Urinary bladder (tissue), 4 donors: ENCODE data around the gene IFNL4. TPM values are rescaled to one million over a fixed set of nuclear protein-coding genes. Genes with fewer than 3 reads are reported as not detected.
"Not testable (repeated sequence)": the region's sequence is repeated elsewhere in the genome, so short reads cannot be mapped to it uniquely, and the experiment has no call there.

Experiments used
- DNase-seq: peaks from one replicate; pipeline ENCODE4 v3.0.0-alpha.2; 2015; ENCODE audit errors: extremely low spot score
- H3K27ac ChIP-seq: one replicate; pipeline ENCODE4 v1.5.1; 2013; ENCODE audit warnings: low read depth, mild to moderate bottlenecking, moderate library complexity
- H3K36me3 ChIP-seq: one replicate; pipeline ENCODE4 v1.6.1; 2013; ENCODE audit warnings: mild to moderate bottlenecking, moderate library complexity; ENCODE audit not compliant: insufficient read depth
- H3K4me1 ChIP-seq: one replicate; pipeline ENCODE4 v1.6.1; 2013; ENCODE audit warnings: mild to moderate bottlenecking, moderate library complexity; ENCODE audit not compliant: insufficient read depth
- H3K4me3 ChIP-seq: one replicate; pipeline ENCODE4 v1.5.1; 2013; ENCODE audit warnings: low read depth, low read length
- WGBS: extraction: QIAGEN DNeasy Blood & Tissue Kit; methylation state at CpG from one replicate; pipeline ENCODE4 v1.1.7; 2013; 5-methylcytosine and 5-hydroxymethylcytosine counted together
- polyA plus RNA-seq: library from polyadenylated mRNA; stranded (reverse); fragments of 200-250 nt; gene quantifications from one replicate; pipeline ENCODE4 v1.2.3, GENCODE V29; 2013
- total RNA-seq: library from RNA; depleted of rRNA; stranded (reverse); fragments of >200 nt; gene quantifications from one replicate; pipeline ENCODE4 v1.2.3, GENCODE V29; 2014
- donor health status: healthy with polysubstance abuse.
- donor health status: healthy.

IFNL4 gene
- total and polyA plus RNA-seq, 2 donors = not detected

- no peaks in the 10 kb centered on the region for H3K36me3 ChIP-seq
- WGBS = 57% methylated on average over 5 of the region's 5 CpGs
- H3K4me1 ChIP-seq = no peaks in the 10 kb centered on the region
- no peak for DNase-seq
- no peak overlapping the region for H3K4me3 ChIP-seq
- no peak overlapping the region for H3K27ac ChIP-seq
Observed at GRCh38 chr19:39251081-39251480, 2.4 kb upstream of the IFNL4 start.

DNA sequence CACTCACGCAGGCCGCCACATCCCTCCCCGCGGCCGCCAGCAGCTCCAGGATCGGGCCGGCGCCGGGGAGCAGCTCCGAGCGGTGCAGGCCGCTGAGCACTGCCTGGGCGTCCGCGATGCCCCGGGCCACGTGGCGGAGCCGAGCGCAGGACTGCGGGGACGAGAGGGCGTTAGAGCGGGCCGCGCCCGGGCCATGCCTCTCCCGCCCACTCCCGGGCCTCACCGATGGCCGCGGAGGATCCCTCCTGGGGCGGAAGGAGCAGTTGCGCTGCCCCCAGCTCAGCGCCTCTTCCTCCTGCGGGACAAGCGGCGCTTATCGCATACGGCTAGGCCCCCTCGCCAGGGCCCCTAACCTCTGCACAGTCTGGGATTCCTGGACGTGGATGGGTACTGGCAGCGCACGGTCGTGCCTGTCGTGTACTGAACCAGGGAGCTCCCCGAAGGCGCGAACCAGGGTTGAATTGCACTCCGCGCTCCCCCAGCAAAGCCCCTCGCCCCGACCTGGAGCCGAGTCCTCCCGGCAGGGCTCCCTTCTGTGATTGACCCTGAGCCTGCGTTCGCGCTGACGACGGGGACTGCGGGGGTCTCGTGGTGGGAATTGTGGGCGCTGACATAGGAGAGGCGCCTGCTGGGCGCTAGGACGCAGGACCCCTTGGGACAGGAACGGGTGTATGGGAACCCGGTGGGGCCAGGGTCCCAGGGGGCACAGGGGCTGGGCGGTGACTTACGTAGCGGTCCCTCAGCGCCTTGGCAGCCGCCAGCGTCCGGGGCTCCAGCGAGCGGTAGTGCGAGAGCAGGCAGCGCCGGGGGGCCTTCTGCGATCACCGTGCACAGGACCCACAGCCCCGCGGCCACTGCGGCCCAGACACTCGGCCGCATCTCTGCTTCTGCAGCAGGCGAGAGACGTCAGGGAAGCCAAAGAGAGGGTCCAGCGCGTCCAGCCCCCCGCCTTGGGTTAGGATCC lies 673 bp downstream of the IFNL4 start:
- Histone ChIP-seq H3K4me3 (no peak overlapping the region), H3K4me1 (no peaks in the 10 kb centered on the region), H3K27ac (no peak overlapping the region), H3K36me3 (no peaks in the 10 kb centered on the region)
- WGBS = 9% methylated on average over 92 of the region's 92 CpGs
- DNase-seq = no peak

DNA sequence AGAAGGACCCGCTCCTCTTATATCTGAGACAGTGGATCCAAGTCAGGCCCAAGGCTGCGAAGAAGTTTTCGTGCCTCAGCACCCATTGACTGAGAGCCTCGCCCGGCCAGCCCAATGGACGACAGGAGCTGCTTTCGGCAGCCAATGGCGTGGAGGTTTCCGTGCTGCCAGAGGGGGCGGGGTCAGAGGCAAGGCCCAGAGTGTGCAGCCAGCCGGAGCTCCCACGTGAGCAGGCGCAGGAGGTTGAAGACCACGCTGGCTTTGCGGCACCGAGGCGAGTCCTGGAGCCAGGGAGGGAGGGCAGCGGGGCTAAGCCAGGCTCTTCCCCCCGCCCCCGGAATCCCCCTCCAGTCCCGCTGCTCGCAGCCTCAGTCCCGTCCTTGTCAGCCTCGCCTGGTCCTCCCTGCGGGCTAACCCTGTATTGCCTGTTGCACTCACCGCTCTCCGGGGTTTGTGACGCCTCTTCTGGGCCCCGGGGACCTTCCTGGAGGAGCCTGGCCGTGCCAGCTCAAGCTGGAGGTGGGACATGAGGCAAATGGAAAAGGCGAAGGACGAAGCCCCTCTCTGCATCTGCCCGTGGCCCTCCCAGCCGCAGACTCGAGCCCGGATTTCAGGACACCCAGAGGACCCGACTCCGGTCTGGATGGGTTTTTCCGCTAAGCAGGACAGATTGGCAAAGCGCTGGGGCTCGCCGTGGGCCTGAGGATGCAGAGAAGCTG lies 1.5 kb downstream of the IFNL4 start:
- no peak for DNase-seq
- Histone ChIP-seq H3K4me3 (no peak overlapping the region), H3K4me1 (no peaks in the 10 kb centered on the region), H3K27ac (no peak overlapping the region), H3K36me3 (no peaks in the 10 kb centered on the region)
- WGBS = 17% methylated on average over 42 of the region's 42 CpGs

GRCh38 chr19:39245166-39245565 lies 3.5 kb downstream of the IFNL4 start:
- not testable (repeated sequence) for DNase-seq, H3K36me3 ChIP-seq, H3K4me1 ChIP-seq, H3K27ac ChIP-seq, H3K4me3 ChIP-seq
- no CpG with 5 or more reads among the region's 1 CpG for WGBS

DNA sequence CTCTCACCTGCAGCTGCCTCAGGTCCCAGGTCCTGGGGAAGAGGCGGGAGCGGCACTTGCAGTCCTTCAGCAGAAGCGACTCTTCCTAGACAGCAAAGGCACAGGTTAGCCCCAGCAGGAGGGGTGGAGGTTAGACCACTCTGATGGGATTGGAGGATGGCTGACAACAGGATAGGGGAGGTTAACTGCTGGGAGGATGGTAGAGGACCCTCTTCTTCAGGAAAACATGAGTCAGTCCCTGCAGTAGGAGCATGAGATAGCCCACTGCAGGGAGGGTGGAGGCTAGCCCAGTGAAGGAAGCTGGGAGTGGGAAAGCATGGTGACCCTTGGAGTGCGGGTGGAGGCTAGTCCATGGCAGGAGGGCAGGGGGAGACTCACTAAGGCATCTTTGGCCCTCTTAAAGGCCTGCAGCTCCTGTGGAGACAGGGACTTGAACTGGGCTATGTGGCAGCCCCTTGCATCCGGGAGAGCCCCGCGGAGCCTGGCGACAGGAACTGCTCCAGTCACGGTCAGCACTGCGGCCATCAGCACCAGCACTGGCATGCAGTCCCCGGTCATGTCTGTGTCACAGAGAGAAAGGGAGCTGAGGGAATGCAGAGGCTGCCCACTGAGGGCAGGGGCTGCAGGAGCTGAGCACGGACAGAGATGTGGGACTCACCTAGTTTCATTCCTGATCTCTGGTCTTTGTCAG lies 4.1 kb downstream of the IFNL4 start, which contains the start of gene IFNL3:
Gene IFNL3 (minus strand): TSS at position 597 of the 691 bp plus-strand sequence. CDS start 39 bp downstream, at position 558.
- not testable (repeated sequence) for H3K36me3 ChIP-seq, DNase-seq, H3K4me1 ChIP-seq, H3K27ac ChIP-seq, H3K4me3 ChIP-seq
- WGBS = 75% methylated on average over 12 of the region's 12 CpGs

DNA sequence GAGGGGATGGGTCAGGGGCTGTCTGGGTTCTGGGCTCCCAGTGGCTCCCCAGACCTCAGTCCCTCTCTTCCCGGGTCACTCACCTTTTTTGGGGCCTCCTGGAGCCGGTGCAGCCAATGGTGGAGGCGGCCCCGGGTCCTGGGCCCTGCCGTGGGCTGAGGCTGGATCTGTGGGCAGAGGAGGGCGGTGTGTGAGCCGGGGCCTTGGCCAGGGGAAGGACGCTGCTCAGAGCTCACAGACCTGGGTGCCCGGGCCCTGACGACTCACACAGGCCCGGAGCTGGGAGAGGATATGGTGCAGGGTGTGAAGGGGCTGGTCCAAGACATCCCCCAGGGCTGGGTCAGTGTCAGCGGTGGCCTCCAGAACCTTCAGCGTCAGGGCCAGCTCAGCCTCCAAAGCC lies 4.9 kb downstream of the IFNL4 start:
- H3K4me3 ChIP-seq, H3K4me1 ChIP-seq, DNase-seq, H3K27ac ChIP-seq, H3K36me3 ChIP-seq: not testable (repeated sequence)
- 78% methylated on average over 13 of the region's 13 CpGs for WGBS

- WGBS = 90% methylated on average over 7 of the region's 7 CpGs
- no peak for DNase-seq
- no peak overlapping the region for H3K27ac ChIP-seq
Observed at GRCh38 chr19:39240421-39240820, 8.2 kb downstream of the IFNL4 start.

DNA sequence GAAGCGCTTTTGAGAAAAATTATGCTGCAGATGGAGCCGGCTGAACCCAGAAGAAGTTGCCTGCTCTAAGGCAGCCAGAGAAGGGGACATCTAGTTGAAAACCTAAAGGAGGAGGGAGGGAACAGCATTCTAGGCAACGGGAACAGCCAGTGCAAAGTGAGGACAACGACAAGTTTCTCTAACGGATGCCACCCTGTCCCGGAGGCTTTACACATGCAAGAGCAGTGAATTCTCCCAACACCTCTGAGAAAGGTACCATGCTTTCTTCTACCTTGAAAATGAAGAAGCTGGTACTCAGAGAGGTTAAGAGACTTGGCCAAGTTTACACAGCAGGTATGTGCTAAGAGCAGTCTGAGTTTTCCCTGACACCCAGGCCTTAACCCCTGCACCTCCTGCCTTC lies 9.7 kb downstream of the IFNL4 start:
- Histone ChIP-seq H3K27ac (no peak overlapping the region), H3K4me3 (no peak overlapping the region), H3K4me1 (no peaks in the 10 kb centered on the region), H3K36me3 (no peaks in the 10 kb centered on the region)
- no peak for DNase-seq
- 87% methylated on average over 6 of the region's 6 CpGs for WGBS

More at GRCh38 chr19:39240421-39240820, 8.2 kb downstream of the IFNL4 start:
- Histone ChIP-seq H3K4me1 (no peaks in the 10 kb centered on the region), H3K36me3 (no peaks in the 10 kb centered on the region), H3K4me3 (no peak overlapping the region)

DNA sequence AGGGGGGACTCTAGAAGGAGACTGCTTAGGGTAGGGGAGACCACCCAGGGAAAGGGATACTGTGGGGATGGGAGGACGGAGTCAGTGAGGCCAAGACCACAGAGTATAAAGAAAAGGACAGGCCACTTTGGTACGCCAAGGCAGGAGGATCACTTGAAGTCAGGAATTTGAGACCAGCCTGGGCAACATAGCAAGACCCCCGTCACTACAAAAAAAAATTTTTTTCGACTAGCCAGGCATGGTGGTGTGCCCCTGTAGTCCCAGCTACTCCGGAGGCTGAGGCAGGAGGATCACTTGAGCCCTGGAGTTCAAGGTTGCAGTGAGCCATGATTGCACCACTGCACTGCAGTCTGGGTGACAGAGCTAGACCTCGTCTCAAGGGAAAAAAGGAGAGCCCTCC lies 10.4 kb downstream of the IFNL4 start:
- Histone ChIP-seq H3K27ac (no peak overlapping the region), H3K4me1 (no peaks in the 10 kb centered on the region), H3K4me3 (no peak overlapping the region), H3K36me3 (no peaks in the 10 kb centered on the region)
- 78% methylated on average over 6 of the region's 6 CpGs for WGBS
- DNase-seq = no peak

- WGBS = 38% methylated on average over 22 of the region's 22 CpGs
- no peaks in the 10 kb centered on the region for H3K4me1 ChIP-seq
- DNase-seq = no peak
- H3K36me3 ChIP-seq = no peaks in the 10 kb centered on the region
- no peak overlapping the region for H3K4me3 ChIP-seq
- H3K27ac ChIP-seq = no peak overlapping the region
Observed at GRCh38 chr19:39237200-39238184, 11.2 kb downstream of the IFNL4 start.

DNA sequence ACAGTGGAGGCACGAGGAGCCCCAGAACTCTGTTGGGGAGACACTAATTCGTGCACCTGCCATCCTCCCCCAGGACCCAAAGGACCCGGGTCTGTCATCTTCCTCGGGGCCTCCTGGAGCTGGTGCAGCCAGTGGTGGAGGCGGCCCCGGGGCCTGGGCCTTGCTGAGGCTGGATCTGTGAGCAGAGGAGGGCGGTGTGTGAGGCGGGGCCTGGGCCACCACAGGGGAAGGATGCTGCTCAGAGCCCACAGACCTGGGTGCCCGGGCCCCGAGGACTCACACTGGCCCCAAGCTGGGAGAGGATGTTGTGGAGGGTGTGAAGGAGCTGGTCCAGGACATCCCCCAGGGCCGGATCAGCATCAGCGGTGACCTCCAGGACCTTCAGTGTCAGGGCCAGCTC lies 12.1 kb downstream of the IFNL4 start:
- Histone ChIP-seq H3K4me1 (no peaks in the 10 kb centered on the region), H3K36me3 (no peaks in the 10 kb centered on the region), H3K4me3 (no peak overlapping the region), H3K27ac (no peak overlapping the region)
- no peak for DNase-seq
- WGBS = 69% methylated on average over 12 of the region's 12 CpGs

DNA sequence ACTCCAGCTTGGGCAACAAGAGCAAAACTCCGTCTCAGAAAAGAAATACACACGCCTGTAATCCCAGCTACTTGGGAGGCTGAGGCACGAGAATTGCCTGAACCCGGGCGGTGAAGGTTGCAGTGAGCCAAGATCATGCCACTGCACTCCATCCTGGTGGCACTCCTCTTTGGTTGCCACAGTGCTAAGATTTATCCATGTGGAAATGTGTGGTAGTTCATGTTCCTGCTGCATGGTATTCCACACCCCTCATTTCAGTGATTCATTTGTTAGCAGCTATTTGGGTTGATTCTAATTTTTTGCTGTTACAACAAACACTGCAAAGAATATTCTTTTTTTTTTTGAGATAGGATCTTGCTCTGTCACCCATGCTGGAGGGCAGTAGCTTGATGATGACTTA lies 15.9 kb downstream of the IFNL4 start:
- Histone ChIP-seq H3K4me1 (no peaks in the 10 kb centered on the region), H3K4me3 (no peak overlapping the region), H3K27ac (no peak overlapping the region), H3K36me3 (no peaks in the 10 kb centered on the region)
- 82% methylated on average over 5 of the region's 5 CpGs for WGBS
- DNase-seq = no peak
